Measurements from ENCODE around the gene SEC22B.
"Not testable (repeated sequence)": the region's sequence is repeated elsewhere in the genome, so short reads cannot be mapped to it uniquely, and the experiment has no call there.

The SEC22B gene

GRCh38 chr1:120111008-120111407 lies 65.3 kb downstream of the SEC22B start:
- H3K4me3 ChIP-seq (ENCODE audit: insufficient read depth, low read length, poor library complexity, severe bottlenecking); H3K9me2 ChIP-seq (replicated peaks; ENCODE audit: insufficient read depth, low read length); H2AFZ ChIP-seq (ENCODE audit: low read depth, low read length, severe bottlenecking); H3K79me2 ChIP-seq (ENCODE audit: insufficient read depth, low read length); H3K27me3 ChIP-seq (ENCODE audit: low read length); H3K4me2 ChIP-seq (ENCODE audit: low read depth, low read length, poor library complexity, severe bottlenecking); H3K36me3 ChIP-seq (ENCODE audit: low read length); H3F3A ChIP-seq (ENCODE audit: insufficient read depth); H3K9ac ChIP-seq (ENCODE audit: low read length); H3K27ac ChIP-seq (ENCODE audit: low read depth, low read length); H4K20me1 ChIP-seq (ENCODE audit: low read depth, low read length); H3K9me3 ChIP-seq (ENCODE audit: insufficient read depth, low read length): not testable (repeated sequence)

GRCh38 chr1:120109656-120110055 lies 66.7 kb downstream of the SEC22B start:
- H3K79me2 ChIP-seq (ENCODE audit: insufficient read depth, low read length); H3K27me3 ChIP-seq (ENCODE audit: low read length); H3K4me3 ChIP-seq (ENCODE audit: insufficient read depth, low read length, poor library complexity, severe bottlenecking); H3K27ac ChIP-seq (ENCODE audit: low read depth, low read length); H3K36me3 ChIP-seq (ENCODE audit: low read length); H3K9ac ChIP-seq (ENCODE audit: low read length); H2AFZ ChIP-seq (ENCODE audit: low read depth, low read length, severe bottlenecking); H3K9me2 ChIP-seq (replicated peaks; ENCODE audit: insufficient read depth, low read length); H3K9me3 ChIP-seq (ENCODE audit: insufficient read depth, low read length); H4K20me1 ChIP-seq (ENCODE audit: low read depth, low read length); H3F3A ChIP-seq (ENCODE audit: insufficient read depth); H3K4me2 ChIP-seq (ENCODE audit: low read depth, low read length, poor library complexity, severe bottlenecking): not testable (repeated sequence)

- H3K9me3 ChIP-seq (ENCODE audit: insufficient read depth, low read length); H3F3A ChIP-seq (ENCODE audit: insufficient read depth); H3K36me3 ChIP-seq (ENCODE audit: low read length); H3K27ac ChIP-seq (ENCODE audit: low read depth, low read length); H3K79me2 ChIP-seq (ENCODE audit: insufficient read depth, low read length); H2AFZ ChIP-seq (ENCODE audit: low read depth, low read length, severe bottlenecking); H3K9me2 ChIP-seq (replicated peaks; ENCODE audit: insufficient read depth, low read length); H3K4me2 ChIP-seq (ENCODE audit: low read depth, low read length, poor library complexity, severe bottlenecking); H3K4me3 ChIP-seq (ENCODE audit: insufficient read depth, low read length, poor library complexity, severe bottlenecking); H4K20me1 ChIP-seq (ENCODE audit: low read depth, low read length); H3K27me3 ChIP-seq (ENCODE audit: low read length); H3K9ac ChIP-seq (ENCODE audit: low read length): not testable (repeated sequence)
Measured at GRCh38 chr1:120109180-120109579, 67.1 kb downstream of the SEC22B start.

- not testable (repeated sequence) for H3K79me2 ChIP-seq (ENCODE audit: insufficient read depth, low read length); H2AFZ ChIP-seq (ENCODE audit: low read depth, low read length, severe bottlenecking); H3K4me2 ChIP-seq (ENCODE audit: low read depth, low read length, poor library complexity, severe bottlenecking); H3K9me2 ChIP-seq (replicated peaks; ENCODE audit: insufficient read depth, low read length); H3F3A ChIP-seq (ENCODE audit: insufficient read depth); H3K9ac ChIP-seq (ENCODE audit: low read length); H4K20me1 ChIP-seq (ENCODE audit: low read depth, low read length); H3K36me3 ChIP-seq (ENCODE audit: low read length); H3K27me3 ChIP-seq (ENCODE audit: low read length); H3K4me3 ChIP-seq (ENCODE audit: insufficient read depth, low read length, poor library complexity, severe bottlenecking); H3K9me3 ChIP-seq (ENCODE audit: insufficient read depth, low read length); H3K27ac ChIP-seq (ENCODE audit: low read depth, low read length)
Measured at GRCh38 chr1:120105288-120105687, 71.0 kb downstream of the SEC22B start.

GRCh38 chr1:120103768-120104167 lies 72.6 kb downstream of the SEC22B start:
- not testable (repeated sequence) for H3K9me2 ChIP-seq (replicated peaks; ENCODE audit: insufficient read depth, low read length); H3K27me3 ChIP-seq (ENCODE audit: low read length); H3F3A ChIP-seq (ENCODE audit: insufficient read depth); H3K9ac ChIP-seq (ENCODE audit: low read length); H3K4me2 ChIP-seq (ENCODE audit: low read depth, low read length, poor library complexity, severe bottlenecking); H3K9me3 ChIP-seq (ENCODE audit: insufficient read depth, low read length); H3K36me3 ChIP-seq (ENCODE audit: low read length); H3K27ac ChIP-seq (ENCODE audit: low read depth, low read length); H3K79me2 ChIP-seq (ENCODE audit: insufficient read depth, low read length); H3K4me3 ChIP-seq (ENCODE audit: insufficient read depth, low read length, poor library complexity, severe bottlenecking); H2AFZ ChIP-seq (ENCODE audit: low read depth, low read length, severe bottlenecking); H4K20me1 ChIP-seq (ENCODE audit: low read depth, low read length)

GRCh38 chr1:120101593-120101992 lies 74.7 kb downstream of the SEC22B start:
- not testable (repeated sequence) for H3K36me3 ChIP-seq (ENCODE audit: low read length); H4K20me1 ChIP-seq (ENCODE audit: low read depth, low read length); H2AFZ ChIP-seq (ENCODE audit: low read depth, low read length, severe bottlenecking); H3K79me2 ChIP-seq (ENCODE audit: insufficient read depth, low read length); H3F3A ChIP-seq (ENCODE audit: insufficient read depth); H3K9ac ChIP-seq (ENCODE audit: low read length); H3K9me3 ChIP-seq (ENCODE audit: insufficient read depth, low read length); H3K9me2 ChIP-seq (replicated peaks; ENCODE audit: insufficient read depth, low read length); H3K4me3 ChIP-seq (ENCODE audit: insufficient read depth, low read length, poor library complexity, severe bottlenecking); H3K27me3 ChIP-seq (ENCODE audit: low read length); H3K4me2 ChIP-seq (ENCODE audit: low read depth, low read length, poor library complexity, severe bottlenecking); H3K27ac ChIP-seq (ENCODE audit: low read depth, low read length)
